Fibroblast of peridontal ligament (primary cell): ENCODE data around the gene DMRT1.

Experiments
- DNase-seq: peaks from one replicate; pipeline ENCODE4 v3.0.0-alpha.2; 2010; ENCODE audit errors: extremely low read depth

DMRT1 gene

DNA sequence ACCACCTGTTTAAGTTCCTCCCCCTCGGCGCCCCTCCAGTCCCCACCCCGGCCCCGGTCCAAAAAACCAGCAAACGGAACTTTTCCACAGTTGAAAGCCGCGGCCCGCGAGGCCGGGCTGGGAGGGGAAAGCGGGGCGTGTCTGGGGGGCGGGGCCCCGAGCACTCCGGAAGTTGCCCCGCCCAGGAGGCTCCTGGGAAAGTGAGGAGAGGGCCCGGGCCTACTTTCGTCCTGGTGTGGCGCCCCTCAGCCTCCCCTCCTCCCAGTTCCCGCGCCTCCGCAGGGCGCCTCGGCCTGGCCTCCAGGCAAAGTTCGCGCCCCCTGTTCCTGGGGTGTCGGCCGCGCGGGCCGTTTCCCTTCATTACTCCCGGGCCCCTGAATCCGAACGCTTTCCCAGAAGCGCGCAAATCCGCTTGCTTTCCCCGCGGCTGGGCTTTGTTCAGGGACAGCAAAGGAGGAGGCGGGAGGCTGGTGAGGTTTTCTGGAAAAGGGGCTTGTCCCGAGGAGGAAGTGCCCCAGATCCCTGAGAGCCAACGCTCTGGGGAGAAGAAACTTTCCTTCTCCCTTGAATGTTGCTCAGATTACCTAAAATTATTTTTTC lies 130.5 kb downstream of the DMRT1 start:
- DNase-seq: no peak

DNA sequence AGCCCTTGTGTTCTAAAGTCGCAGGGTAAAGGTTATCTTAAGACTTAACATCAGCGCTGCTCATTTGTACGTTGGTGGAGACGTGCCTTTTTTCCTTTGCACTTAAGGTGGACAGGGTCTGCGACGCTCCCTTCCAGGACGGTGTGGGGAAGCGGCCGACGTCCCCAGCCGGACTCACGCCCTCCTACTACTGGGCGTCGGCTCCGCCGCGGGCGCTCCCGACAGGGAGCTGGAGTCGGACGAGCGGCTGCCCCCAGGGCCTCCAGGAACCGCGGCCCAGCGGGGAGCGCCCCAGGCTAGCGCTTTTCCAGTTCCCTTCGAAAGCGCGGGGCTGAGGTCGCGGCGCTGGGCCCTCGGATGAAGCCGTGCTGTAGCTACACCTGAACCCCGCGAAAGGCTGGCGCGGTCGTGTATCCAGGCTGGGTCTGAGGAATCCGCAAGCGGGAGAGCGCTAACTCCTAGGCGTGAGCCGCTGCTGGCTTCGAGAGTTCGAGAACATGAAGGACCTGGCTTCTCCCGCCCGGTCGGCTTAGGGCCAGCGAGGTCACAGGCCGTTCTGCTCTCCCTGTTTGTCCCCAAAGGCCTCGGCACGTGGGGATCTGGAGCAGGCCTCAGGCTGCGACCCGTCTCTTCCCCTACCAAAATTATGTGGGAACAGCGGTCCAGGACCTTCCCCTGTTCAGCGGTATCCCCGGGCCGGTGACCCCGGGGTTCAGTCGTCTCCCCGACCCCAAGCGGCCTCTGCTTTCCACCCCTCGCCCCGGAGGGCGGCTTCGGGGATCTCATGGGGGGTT lies 131.2 kb downstream of the DMRT1 start:
- no peak for DNase-seq

DNA sequence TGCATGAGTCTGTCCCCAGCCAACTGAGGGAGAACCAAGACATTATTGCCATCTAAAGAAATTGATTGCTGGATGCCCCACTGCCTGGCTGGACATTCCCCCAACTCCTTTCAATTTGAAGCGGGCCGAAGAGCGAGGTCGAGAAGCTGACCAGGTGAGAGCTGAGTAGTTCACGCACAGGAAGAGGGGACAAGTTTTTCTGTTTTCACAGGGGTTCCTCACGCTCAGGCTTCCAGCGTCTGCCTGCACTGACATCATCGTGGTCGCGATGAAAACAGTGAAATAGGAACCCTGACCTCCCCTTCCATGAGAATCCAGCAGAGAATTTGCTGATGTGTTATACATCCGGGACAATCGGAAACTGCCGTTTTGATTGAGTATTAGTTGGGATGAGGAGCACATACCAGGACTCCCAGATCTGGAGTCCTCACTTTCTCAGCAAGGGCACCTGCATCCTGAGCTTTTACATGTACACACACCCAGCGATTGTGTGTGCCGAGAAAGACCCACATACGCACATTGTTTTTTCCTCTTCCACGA lies 131.9 kb downstream of the DMRT1 start:
- no peak for DNase-seq

DNA sequence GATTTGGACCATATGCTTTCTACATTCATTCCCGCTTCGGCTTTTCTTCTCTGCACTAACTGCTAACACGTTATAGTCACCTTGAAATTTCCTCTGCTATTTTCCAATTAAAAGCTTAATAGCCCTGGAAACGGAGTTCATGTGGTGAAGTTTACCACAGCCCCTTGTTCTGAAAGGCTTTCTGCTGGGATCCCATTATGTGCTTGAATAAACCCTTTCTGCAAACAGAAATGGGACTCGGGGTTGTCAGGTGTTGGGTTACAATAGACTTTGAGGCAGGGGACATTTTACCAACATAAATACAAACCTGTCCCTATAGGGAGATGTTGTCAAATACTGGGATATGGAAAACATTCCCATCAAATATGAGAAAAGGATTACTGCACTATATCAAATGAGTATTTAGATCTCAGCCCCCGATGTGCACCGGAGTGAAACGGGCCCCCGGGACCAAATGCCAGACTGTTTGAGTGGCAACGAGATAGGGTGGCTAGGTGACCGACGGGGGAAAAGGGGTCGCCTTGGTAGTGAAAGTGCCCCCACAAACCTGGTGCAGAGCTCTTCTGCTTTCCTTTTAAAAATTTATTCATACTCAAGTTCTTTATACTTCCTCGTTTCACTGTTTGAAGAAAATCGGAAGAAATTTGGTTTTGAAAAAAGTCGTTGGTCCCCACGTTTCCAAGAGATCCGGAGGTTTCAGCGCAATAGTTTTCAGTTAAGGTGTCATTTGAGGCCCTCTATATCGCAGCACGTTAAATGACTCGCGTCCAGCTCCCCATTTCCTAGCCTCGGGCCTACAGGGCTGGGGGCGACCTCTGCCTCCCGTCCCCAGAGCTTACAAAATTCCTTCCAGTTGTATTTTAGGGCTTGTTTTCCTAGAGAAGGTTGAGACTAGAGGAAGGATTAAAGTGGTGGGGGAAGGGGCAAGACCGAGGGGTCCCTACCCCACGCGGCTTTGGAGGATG lies 132.8 kb downstream of the DMRT1 start:
- no peak for DNase-seq

DNA sequence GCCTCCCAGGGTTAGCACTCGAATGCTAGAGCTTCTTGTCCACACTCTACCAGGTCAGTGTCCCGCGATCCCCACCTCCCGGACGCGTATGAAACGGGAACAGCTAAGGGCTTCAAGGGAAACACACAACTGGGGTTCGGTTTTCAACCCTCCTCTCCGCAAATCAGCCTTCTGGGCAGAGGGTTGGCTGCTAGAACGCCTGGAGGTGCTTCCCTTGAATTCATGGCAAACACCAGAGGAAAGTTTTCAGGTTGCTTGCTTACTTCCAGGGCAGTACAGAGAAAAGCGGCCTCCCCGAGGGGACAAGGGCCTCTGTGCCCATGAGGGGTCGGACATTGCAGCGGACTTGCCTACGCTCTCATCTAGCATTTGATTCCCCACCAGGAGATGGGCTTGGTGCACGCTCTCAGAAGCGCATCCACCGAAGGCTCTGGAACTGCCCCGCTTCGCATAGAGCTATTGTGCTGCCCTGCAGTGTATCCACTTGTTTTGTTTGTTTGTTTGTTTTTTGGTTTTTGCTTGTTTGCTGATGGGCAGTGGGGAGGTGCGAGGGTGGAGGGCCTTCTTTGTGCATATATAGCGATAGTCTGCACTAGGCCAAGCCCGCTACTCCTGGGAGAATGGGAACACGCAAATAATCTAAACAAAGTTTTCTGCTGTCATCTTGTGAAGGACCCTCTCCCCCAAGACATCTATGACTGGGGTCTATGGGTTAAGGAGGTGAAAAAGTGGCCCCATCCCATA lies 133.7 kb downstream of the DMRT1 start:
- no peak for DNase-seq

DNA sequence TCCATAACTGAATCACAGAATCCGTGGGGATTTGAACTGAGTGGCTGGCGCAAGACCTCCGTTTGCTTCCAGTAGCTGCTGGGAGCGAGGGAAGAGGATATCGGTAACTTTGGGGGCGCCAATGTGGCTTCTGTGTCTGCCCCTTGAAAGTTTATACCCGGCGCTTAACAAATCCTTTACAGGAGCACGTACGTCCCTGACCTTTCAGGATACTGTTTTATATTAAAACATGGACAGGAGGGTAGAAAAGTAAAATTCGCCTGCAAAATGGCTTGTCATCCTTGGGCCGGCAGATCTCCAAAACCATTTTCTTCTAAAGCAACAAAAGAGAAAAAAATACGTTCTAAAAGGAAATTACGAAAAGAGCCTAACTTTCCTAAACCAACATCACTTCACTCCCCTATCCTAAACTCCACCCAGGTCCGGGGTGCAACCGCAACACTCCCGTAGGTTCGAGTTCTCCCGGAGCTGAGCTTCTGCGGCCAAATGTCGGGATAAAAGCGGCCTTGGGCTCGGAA lies 134.3 kb downstream of the DMRT1 start:
- no peak for DNase-seq

DNA sequence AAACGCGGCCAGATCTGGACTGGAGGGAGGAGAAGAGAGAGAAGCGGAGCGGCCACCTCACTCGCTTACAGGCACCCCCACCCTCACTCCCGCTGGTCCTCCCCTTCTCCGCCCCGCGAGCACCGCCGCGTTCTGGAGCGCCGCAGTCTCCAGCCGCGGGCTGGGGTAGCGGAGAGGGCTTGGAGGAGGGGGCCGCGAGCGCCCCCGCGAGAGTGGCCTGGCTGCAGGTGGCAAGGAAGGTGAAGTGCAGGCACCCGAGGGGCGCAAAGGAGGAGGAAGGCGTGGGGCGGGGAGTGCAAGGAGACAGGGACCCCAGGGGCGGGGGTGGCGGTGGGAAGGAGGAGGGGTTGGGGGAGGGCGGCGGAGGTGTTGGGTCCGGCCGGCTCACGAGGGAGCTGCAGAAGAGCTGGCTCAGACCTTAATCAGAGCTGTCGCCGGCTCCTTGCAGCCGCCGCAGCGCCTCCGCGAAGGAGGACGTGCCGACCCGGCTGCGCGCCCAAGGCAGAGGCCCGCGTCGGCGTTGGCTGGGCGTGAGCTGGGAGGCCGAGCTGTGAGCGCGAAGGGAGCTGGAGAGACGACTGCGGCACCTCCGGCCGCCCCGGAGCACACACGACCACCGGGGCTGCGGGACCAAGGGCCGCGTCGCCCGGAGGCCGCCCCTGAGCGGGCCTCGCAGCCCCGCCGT lies 134.9 kb downstream of the DMRT1 start, which contains the start of gene DMRT3:
DMRT3 (plus strand) TSS at position 398 of the 685 bp plus-strand sequence. CDS start 347 bp downstream, outside the sequence.
- no peak for DNase-seq

DNA sequence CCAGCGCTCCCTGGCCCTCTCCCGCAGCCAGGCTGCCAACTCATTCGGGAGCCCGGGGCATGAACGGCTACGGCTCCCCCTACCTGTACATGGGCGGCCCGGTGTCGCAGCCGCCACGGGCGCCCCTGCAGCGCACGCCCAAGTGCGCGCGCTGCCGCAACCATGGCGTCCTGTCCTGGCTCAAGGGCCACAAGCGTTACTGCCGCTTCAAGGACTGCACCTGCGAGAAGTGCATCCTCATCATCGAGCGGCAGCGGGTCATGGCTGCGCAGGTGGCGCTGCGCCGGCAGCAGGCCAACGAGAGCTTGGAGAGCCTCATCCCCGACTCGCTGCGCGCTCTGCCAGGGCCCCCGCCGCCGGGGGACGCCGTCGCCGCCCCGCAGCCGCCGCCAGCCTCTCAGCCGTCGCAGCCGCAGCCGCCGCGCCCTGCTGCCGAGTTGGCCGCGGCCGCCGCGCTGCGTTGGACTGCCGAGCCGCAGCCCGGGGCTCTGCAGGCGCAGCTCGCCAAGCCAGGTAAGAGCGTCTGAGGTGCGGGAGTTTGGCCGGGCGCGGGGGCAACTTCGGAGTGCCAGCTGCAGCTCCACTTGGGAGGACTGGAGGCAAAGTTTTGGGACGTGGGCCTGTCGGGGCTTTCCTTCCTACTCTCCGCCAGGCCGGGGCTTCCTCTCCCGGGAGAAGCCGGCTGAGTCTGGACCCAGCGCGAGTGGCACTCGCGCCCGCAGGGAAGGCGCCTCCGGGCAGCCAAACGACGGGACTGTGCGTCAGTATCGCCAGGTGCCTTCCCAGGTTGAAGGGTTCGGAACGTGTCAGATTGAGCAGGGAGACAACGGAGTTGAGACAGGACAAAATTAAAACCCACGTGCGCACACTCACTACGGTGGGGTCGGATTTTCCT lies 135.7 kb downstream of the DMRT1 start:
- no peak for DNase-seq

DNA sequence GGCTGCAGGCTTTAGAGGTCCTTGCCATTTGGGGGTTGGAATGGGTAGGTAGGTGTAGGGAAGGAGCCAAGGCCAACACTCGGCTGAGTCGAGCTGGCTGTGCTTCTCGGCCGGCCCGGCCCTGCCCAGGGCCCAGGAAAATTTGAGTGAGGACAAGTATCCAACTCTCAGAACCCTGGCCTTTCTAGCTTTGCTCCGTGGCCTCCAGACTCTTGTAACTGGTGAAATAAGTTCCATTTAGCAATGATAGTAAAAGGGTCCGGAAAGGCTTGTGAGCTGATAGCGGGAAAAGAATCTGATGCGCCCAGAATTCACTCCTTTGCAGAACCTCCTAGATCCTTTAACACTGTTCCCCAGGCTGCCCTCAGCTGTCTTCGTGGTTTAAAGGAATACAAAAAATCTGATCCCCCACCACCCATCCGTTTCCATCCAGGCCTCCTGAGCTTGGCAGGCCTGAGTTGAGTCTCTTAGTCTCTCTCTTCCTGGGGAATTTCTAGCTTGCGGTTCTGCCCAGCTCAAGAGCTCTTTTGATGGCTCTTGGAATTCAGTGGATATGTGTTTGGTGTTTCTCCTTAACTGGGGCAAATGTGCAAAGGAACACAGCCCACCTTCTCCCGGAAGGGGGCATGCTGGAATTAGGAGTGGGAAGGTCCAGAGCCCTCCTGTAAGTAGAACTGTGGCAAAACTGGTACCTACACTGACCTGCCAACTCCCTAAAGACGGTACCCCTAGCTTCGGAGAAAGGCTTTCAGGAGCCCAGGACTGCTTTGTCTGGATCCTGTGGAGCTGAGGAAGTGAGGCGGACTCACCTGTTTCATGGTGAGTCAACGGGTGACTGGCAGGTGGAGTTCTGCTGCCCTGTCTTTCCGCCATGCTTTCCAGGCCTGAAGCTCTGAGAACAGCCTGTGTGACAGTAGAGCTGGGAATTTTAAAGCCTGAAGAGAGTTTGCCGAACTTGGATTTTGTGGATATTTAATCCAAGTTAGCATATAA lies 136.6 kb downstream of the DMRT1 start:
- no peak for DNase-seq

DNA sequence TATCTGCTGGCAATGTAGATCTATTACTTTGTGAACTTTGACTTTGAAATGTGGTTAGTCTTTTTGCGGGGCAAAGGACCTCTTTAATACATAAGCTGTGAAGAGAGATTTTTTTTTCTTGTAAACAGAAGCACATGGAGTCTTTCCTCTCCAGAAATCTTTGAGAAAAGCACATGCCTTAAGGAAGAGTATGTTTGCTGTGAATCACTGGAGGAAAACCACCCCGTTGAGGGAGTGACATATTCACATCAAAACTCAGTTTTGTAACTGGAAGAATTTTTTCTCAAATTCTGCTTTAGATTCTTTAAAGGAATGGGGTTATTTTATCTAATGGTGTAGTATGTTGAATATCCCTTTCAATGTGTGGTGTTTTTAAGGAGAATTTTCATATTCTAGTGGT lies 138.5 kb downstream of the DMRT1 start:
- DNase-seq: no peak

DNA sequence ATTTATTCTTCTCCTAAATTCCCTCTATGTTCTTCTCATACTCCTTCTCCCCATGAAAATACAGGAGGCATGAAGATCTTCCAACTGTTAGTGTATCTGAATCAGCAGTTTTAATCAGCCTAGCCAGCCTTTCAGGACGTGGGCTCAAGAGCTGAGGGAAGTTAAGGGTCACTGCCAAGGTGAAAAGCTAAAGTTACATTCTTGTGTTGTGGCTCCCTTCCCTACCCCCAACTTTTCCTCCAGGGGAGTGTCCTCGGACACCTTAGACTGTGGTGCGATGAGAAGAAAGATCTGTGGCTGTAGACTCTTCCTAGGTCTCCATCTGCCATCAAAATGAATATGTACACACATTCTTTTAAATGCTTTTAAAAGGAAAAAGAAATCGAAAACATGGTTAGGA lies 139.1 kb downstream of the DMRT1 start:
- no peak for DNase-seq

DNA sequence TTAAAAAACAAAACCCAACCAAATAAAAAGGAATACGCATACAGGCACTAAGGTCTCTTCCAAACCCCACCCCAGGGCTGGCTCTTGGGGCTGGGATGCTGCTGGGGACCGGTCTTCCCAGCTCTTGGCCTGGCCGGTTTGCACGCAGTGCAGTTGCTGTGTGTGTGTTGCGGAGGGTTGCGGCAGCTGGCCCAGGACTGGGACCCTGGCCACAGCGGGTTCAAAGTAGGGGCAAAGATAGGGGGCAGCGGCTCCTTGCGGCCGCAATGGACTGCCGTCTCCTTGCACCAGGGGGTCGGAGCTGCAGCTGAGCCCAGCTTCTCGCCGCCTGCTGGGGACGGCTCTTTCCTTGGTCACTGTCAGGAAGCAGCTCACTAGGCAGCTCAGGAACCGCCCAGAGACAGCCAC lies 140.0 kb downstream of the DMRT1 start:
- DNase-seq: no peak

DNA sequence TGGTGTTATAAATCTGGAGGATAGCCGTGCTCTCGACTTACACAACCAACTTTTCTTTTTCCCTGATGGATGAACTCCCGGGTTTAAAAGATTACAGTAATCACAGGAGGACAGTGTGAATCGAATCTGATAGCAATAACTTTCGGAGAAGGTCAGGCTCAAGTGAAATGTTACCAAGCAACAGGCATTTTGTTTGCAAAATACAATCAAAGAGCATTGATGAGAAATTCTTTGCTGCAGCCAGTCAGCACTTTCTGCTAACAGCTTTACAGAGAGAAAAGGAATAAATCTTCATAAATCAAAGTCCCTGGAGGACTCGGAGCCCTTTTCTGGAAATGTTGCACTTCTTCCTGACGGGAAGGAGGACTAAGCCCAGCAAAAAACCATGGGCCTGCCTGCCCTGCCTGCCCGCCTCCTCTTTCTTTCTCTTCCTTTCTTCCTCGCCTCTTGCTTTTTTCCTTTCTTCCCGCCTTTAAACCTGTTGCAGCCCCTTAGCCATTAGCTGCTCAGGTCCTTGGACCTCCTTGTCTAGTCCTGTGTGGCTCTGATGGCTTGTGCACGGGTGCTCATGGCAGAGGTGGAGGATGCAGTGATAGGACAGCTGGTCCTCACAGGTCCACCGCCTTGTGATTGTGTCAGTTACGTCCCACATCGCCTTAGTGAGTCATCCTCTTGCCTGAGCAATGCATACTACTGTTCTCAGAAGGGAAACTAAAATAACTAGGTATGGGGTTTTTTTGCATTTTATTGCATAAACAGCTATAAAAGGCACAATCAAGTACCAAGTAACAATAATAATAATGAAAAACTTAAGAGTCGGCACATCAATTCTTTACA lies 141.1 kb downstream of the DMRT1 start:
- no peak for DNase-seq

DNA sequence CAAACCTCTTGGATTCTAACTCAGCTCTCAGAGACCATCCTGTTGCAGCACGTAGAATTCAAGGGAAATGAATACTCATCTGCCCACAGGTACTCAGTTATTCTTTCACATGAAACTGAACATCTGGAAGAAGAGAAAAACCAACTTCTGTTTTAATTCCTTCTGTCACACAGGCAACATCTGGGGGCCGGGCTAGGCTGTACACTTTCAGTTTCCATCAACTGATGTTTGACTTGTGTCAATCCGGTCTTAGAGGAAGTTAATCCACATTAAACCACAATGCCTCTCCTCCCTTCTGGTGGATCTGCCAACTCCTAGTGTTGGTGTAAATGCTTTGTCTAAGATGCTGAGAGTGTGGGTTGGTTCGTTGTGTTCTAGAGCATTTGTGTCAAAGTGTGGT lies 152.5 kb downstream of the DMRT1 start:
- no peak for DNase-seq

DNA sequence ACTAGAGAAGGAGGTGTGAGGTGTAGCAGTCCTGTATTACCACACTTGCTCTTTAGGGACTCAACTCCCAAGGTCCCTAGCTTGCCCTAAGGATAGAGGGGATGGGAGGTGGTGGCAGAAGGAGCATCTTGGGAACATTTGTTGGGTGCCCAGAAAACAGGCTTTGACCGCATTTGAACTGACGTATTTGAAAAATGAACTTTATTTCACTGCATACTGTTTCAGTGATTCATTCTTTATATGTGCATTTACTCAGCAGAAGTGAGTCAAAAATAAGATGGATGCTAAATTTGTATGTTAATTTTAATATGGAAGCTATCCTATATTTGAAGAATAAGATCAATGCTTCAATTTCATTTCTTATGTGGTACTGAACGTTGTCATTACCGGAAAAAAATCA lies 153.7 kb downstream of the DMRT1 start:
- no peak for DNase-seq

DNA sequence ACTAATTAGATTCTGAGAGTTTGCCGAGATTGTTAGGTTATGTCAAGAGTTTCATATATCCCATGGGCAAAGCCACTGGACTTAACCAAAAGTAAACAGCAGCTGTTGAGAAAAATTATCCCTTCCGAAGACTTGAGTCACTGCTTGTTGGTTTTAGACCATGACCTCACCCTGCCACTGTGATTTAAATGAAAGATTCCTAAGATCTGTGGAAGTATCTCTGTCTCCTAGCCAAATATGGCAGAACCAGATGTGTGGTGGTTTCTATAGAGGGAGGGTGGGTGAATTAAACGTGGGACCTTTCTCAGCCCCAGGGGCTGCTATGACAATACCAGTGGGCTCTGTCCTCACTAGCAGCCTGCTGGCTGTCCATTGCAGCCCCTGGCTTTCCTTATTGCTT lies 154.3 kb downstream of the DMRT1 start:
- peak; percentile 22 for DNase-seq
